NB4 (cell line): Measurements from ENCODE around the gene CPXM1.

Experiments
- CTCF ChIP-seq: IDR thresholded peaks from one replicate; pipeline ENCODE4 v1.5.1; 2012; ENCODE audit warnings: low read depth, low read length
- MAX ChIP-seq: IDR thresholded peaks from 2 replicates; pipeline ENCODE4 v1.6.1; 2011; ENCODE audit warnings: low read depth, low read length
- POLR2A ChIP-seq: IDR thresholded peaks from 2 replicates; pipeline ENCODE4 v1.6.1; 2011; ENCODE audit warnings: mild to moderate bottlenecking; ENCODE audit not compliant: insufficient read length; ENCODE audit errors: extremely low read depth

GRCh38 chr20:2798814-2799213 is 1.6 kb downstream of the CPXM1 start:
- TF ChIP-seq CTCF: no peak
- peak; percentile 27 for TF ChIP-seq POLR2A
- TF ChIP-seq MAX: peak; percentile 84
